ENCODE results near the gene KNSTRN.
A peak's percentile ranks its signal among the peaks of the same experiment; 100 is the strongest.

Gene KNSTRN

GRCh38 chr15:40405501-40406381 lies 23.2 kb downstream of the KNSTRN start, which contains the start of gene IVD:
TSS of gene IVD (plus strand) at chr15:40405795. CDS start at chr15:40405828, 33 bp downstream.
- no peaks in the 10 kb centered on the region for H3K36me3 ChIP-seq (ENCODE audit: low read length)
- H3K9me3 ChIP-seq (ENCODE audit: insufficient read depth, low read length): no peaks in the 10 kb centered on the region
- H3F3A ChIP-seq (ENCODE audit: insufficient read depth): no peaks in the 10 kb centered on the region
- no peaks in the 10 kb centered on the region for H3K27me3 ChIP-seq (ENCODE audit: low read length)
- H3K9me2 ChIP-seq (replicated peaks; ENCODE audit: insufficient read depth, low read length): no peaks in the 10 kb centered on the region
- H3K27ac ChIP-seq (ENCODE audit: low read depth, low read length): peak within 1 kb of the TSS; percentile 44
- H4K20me1 ChIP-seq (ENCODE audit: low read depth, low read length): no peaks in the 10 kb centered on the region
- peak within 1 kb of the TSS; percentile 95 for H2AFZ ChIP-seq (ENCODE audit: low read depth, low read length, severe bottlenecking)
- peaks cover 7% of the 10 kb centered on the region for H3K79me2 ChIP-seq (ENCODE audit: insufficient read depth, low read length)
- H3K9ac ChIP-seq (ENCODE audit: low read length): peak within 1 kb of the TSS; percentile 84
- peak within 1 kb of the TSS; percentile 82 for H3K4me2 ChIP-seq (ENCODE audit: low read depth, low read length, poor library complexity, severe bottlenecking)
- TF ChIP-seq EZH2phosphoT487 (conservative IDR thresholded peaks at IDR 0.05; ENCODE audit: low read length) (no peak), CTCF (IDR thresholded peaks at IDR 0.05; ENCODE audit: insufficient read depth, low read length, poor library complexity, severe bottlenecking) (no peak)
- peak within 1 kb of the TSS; percentile 82 for H3K4me3 ChIP-seq (ENCODE audit: insufficient read depth, low read length, poor library complexity, severe bottlenecking)

GRCh38 chr15:40407330-40407990 lies 24.9 kb downstream of the KNSTRN start:
- H3K36me3 ChIP-seq (ENCODE audit: low read length): no peaks in the 10 kb centered on the region
- no peaks in the 10 kb centered on the region for H3K9me2 ChIP-seq (replicated peaks; ENCODE audit: insufficient read depth, low read length)
- H3K9me3 ChIP-seq (ENCODE audit: insufficient read depth, low read length): no peaks in the 10 kb centered on the region
- no peaks in the 10 kb centered on the region for H3K27me3 ChIP-seq (ENCODE audit: low read length)
- no peak overlapping the region for H2AFZ ChIP-seq (ENCODE audit: low read depth, low read length, severe bottlenecking)
- no peak overlapping the region for H3K27ac ChIP-seq (ENCODE audit: low read depth, low read length)
- no peak overlapping the region for H3K9ac ChIP-seq (ENCODE audit: low read length)
- H4K20me1 ChIP-seq (ENCODE audit: low read depth, low read length): no peaks in the 10 kb centered on the region
- H3K79me2 ChIP-seq (ENCODE audit: insufficient read depth, low read length): peaks cover 7% of the 10 kb centered on the region
- no peak overlapping the region for H3K4me3 ChIP-seq (ENCODE audit: insufficient read depth, low read length, poor library complexity, severe bottlenecking)
- H3K4me2 ChIP-seq (ENCODE audit: low read depth, low read length, poor library complexity, severe bottlenecking): peak overlapping the region; percentile 40
- no peak for TF ChIP-seq EZH2phosphoT487 (conservative IDR thresholded peaks at IDR 0.05; ENCODE audit: low read length)
- TF ChIP-seq CTCF (IDR thresholded peaks at IDR 0.05; ENCODE audit: insufficient read depth, low read length, poor library complexity, severe bottlenecking): no peak
- H3F3A ChIP-seq (ENCODE audit: insufficient read depth): no peaks in the 10 kb centered on the region

DNA sequence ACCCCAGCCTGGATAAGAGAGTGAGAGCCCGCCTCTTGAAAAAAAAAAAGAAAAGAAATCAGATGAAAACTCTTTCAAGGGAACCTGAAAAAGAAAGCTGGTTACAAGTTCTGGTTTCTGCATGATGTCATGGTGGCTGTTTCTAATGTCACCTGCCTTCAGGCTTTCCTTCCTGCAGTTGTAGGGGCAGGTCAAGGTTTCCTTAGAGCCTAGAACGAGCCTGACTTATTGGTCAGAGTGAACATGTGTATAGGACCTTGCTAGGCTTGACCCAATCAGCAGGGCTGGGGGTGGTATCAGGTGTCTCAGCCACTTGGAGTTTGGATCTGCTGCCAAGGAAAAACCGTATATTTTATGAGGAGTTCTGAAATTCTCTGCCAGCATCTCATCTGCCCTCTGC lies 26.8 kb downstream of the KNSTRN start:
- Histone ChIP-seq H3K27ac (ENCODE audit: low read depth, low read length) (no peak overlapping the region), H3F3A (ENCODE audit: insufficient read depth) (no peaks in the 10 kb centered on the region), H3K79me2 (ENCODE audit: insufficient read depth, low read length) (peaks cover 7% of the 10 kb centered on the region), H2AFZ (ENCODE audit: low read depth, low read length, severe bottlenecking) (no peak overlapping the region), H3K4me2 (ENCODE audit: low read depth, low read length, poor library complexity, severe bottlenecking) (no peak overlapping the region), H3K36me3 (ENCODE audit: low read length) (no peaks in the 10 kb centered on the region), H3K9ac (ENCODE audit: low read length) (no peak overlapping the region), H3K9me2 (replicated peaks; ENCODE audit: insufficient read depth, low read length) (no peaks in the 10 kb centered on the region), H3K9me3 (ENCODE audit: insufficient read depth, low read length) (no peaks in the 10 kb centered on the region), H3K27me3 (ENCODE audit: low read length) (no peaks in the 10 kb centered on the region), H4K20me1 (ENCODE audit: low read depth, low read length) (no peaks in the 10 kb centered on the region), H3K4me3 (ENCODE audit: insufficient read depth, low read length, poor library complexity, severe bottlenecking) (no peak overlapping the region)
- no peak for TF ChIP-seq CTCF (IDR thresholded peaks at IDR 0.05; ENCODE audit: insufficient read depth, low read length, poor library complexity, severe bottlenecking)
- TF ChIP-seq EZH2phosphoT487 (conservative IDR thresholded peaks at IDR 0.05; ENCODE audit: low read length): no peak
